GM12801 (cell line): ENCODE measurements around the gene FBL.

Source experiments
- TF ChIP-seq, protein P1 (sequence below): IDR thresholded peaks from one replicate; pipeline ENCODE4 v1.5.1; 2011; ENCODE audit warnings: control low read depth; ENCODE audit not compliant: insufficient read length; ENCODE audit errors: extremely low read depth

The FBL gene

DNA sequence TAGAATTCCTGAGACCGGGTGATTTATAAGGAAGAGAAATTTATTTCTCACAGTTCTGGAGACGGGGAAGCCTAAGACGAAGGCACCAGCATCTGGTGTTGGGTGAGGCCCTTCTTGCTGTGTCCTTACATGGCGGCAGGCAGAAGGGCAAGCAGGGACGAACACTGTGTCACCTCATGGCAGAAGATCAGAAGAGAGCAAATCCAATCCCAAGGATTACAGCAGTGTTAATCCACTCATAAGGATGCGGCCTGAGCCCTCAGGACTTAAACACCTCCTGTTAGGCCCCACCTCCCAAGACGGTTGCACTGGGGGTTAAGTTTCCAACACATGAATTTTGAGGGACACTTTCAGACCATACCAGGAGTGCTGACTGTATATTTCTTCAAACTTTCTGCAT lies 6.7 kb upstream of the FBL start:
- TF ChIP-seq, protein P1, sequence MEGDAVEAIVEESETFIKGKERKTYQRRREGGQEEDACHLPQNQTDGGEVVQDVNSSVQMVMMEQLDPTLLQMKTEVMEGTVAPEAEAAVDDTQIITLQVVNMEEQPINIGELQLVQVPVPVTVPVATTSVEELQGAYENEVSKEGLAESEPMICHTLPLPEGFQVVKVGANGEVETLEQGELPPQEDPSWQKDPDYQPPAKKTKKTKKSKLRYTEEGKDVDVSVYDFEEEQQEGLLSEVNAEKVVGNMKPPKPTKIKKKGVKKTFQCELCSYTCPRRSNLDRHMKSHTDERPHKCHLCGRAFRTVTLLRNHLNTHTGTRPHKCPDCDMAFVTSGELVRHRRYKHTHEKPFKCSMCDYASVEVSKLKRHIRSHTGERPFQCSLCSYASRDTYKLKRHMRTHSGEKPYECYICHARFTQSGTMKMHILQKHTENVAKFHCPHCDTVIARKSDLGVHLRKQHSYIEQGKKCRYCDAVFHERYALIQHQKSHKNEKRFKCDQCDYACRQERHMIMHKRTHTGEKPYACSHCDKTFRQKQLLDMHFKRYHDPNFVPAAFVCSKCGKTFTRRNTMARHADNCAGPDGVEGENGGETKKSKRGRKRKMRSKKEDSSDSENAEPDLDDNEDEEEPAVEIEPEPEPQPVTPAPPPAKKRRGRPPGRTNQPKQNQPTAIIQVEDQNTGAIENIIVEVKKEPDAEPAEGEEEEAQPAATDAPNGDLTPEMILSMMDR, result no peak

DNA sequence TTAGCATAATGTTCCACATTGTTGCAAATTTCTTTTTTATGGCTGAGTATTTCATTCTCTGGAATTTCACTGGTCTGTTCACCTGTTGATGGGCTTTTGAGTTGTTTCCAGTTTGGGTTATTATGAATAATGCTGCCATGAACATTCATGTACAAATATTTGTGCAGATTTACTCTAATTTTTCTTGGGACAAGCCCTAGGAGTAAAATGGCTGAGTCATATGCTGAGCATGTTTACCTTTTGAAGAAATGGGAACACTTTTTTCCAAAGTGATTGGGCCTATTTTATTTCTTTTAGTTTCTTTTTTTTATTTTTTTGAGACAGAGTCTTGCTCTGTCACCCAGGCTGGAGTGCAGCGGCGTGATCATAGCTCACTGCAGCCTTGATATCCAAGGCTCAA lies 4.7 kb upstream of the FBL start:
- TF ChIP-seq, protein P1, result no peak

DNA sequence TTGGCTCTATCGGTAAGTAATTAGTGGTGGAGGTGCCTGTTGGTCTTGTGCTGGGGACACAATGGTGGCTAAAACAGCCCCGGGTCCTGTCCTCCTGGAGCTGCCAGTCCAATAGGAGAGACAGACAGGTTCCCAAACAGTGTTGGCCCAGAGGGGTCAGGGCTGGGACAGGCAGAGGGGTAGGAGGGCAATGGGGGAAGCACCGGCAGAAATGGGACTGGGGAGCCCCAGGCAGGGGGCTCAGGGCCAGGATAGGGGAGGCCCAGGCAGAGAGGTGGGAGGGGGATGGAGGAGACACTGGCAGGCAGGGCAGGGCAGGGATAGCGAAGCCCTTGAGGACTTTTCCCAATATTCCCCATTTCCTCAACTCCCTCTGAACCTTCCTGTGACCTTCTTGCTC lies 2.2 kb upstream of the FBL start:
- TF ChIP-seq, protein P1, result no peak

DNA sequence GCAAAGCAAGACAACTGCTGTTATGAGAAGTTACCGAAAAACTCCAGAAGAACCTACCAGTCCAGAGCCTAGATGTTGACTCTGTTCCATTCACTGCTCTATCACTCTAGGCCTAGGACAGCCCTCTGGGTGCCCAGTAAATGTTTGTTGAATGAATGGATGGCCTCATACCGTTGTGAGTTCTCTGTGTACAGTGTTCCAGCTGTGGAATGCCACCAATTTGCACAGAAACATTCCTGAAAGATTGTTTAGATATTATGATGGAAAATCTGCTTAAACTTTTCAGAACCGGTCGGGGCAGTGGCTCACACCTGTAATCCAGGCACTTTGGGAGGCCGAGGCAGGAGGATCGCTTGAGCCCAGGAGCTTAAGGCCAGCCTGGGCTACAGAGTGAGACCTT lies 1.3 kb upstream of the FBL start:
- TF ChIP-seq, protein P1, result no peak

DNA sequence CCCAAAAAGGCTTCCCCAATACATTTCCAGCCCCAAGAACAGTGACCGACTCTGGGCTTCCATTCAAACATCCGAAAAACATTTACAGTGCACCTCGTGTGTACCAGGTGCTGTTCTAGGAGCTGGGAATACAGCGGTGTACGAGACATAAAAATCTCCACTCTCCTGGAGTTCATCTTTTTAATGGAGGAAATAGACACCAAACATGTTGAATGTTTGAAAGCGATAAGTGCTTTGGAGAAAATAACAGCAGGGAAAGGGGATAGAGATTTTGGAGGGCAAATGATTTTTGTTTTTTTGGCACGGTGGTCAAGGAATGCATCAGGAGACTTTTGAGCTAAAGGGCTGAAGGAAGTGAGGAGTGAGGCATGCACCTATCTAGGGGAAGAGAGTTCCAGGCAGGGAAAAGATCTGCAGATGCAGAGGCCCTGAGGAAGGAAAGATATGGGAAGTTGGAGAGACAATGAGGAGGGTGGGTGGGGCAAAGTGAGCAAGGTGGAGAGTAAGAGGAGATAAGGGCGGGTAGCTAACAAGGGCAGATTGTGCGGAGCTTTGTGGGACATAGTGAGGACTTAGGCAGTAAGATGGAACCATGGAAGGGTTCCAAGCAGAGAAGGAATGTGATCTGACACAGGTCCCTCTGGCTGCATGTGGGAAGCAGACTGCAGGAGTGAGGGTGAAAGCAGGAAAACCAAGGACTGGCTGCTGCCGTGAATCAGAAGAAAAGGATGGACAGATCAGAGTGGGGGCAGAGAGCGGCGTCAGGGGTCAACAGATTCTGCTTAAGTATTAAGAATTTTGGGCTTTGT lies 703 bp upstream of the FBL start:
- TF ChIP-seq, protein P1, result no peak

DNA sequence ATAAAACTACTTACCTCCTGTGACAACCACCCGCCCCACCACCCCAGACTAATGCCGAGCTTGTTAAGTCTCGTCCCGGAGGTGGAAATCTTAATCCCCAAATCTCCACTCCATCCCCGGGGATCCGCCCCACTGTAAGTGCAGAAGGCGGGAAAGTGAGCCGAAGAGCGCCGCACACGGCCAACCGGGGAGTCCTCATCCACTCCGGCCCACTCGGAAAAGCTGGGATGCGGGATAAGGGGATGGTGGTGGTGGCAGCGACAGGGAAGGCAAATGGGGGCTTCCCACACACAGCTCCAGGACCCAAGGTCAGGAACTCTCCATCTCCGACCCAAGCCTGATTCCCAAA lies 621 bp downstream of the FBL start:
- TF ChIP-seq, protein P1, result no peak

DNA sequence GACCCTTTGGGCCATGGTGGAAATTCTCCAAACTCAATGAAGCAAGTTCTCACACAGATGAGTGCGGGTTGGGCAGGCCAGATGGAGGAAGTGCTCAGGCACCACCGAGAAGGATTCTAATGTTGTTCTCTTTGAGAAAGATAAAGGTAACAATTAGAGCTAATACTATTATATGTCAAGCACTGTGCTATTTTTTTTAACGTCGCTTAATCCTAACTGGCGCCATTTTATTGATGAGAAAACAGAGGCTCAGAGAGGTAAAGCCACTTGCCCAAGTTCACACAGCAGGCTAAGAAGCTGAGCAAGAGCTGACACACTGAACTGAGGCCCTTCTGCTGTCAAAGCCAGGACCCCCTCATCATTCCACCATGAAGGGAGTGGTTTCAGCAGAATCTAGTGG lies 1.0 kb downstream of the FBL start:
- TF ChIP-seq, protein P1, result no peak
